ENCODE results near the gene LRRC34.

DNA sequence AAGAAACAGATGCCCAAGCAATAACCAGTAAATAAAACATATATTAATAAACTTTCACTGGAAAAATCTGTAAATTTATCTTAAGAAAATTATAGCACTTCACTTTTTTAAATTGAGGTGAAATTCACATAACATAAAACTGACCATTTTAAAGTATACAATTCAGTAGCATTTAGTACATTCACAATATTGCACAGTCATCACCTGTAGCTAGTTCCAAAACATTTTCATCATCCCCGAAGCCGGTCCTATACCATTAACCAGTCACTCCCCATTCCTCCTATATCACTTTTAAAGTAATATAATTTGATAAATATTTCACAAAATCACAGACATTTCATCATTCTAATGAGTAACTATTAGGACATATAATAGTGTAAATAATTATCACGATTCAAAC is 8.0 kb downstream of the LRRC34 start:
- TF ChIP-seq CTCF (IDR thresholded peaks at IDR 0.05 in 4 of 5, conservative IDR thresholded peaks at IDR 0.05 in 1 of 5) (no peak), POLR2A (IDR thresholded peaks at IDR 0.05) (no peak)

All from gastrocnemius medialis (tissue), 4 donors.